GM23338 (cell line): ENCODE measurements around the gene LAPTM4A. TPM values are rescaled to one million over a fixed set of nuclear protein-coding genes. Genes with fewer than 3 reads are reported as not detected.

ENCODE experiments used
- ATAC-seq: fragments of 200-7000 bp; cut with Tn5 transposase; 3 replicates; pipeline ENCODE4 v1.9.1; 2020
- DNase-seq: peaks from one replicate; pipeline ENCODE4 v3.0.0-alpha.2; 2015; ENCODE audit warnings: low spot score
- H2AFZ ChIP-seq: fragments of 200-600 bp; sonication (generic); 2 replicates; pipeline ENCODE4 v1.8.0; 2016; ENCODE audit warnings: antibody characterized with exemption, mild to moderate bottlenecking, moderate library complexity
- H3F3A ChIP-seq: fragments of 200-600 bp; sonication (generic); replicated peaks from 2 replicates; pipeline ENCODE4 v1.8.0; 2017; ENCODE audit warnings: antibody characterized with exemption, mixed run types, low read depth
- H3K27ac ChIP-seq: fragments of 200-600 bp; sonication (generic); 2 replicates; pipeline ENCODE4 v1.6.1; 2016; ENCODE audit warnings: low read depth
- H3K27me3 ChIP-seq: fragments of 200-600 bp; sonication (generic); 2 replicates; pipeline ENCODE4 v1.8.0; 2016; ENCODE audit warnings: mild to moderate bottlenecking, mixed run types, moderate library complexity; ENCODE audit not compliant: insufficient read depth
- H3K36me3 ChIP-seq: fragments of 200-600 bp; sonication (generic); 2 replicates; pipeline ENCODE4 v1.8.0; 2016; ENCODE audit warnings: mild to moderate bottlenecking; ENCODE audit not compliant: insufficient read depth
- H3K4me1 ChIP-seq: fragments of 200-600 bp; sonication (generic); 2 replicates; pipeline ENCODE4 v1.8.0; 2016; ENCODE audit warnings: mild to moderate bottlenecking, moderate library complexity; ENCODE audit not compliant: insufficient read depth
- H3K4me2 ChIP-seq: fragments of 200-600 bp; sonication (generic); 2 replicates; pipeline ENCODE4 v1.7.1; 2017; ENCODE audit warnings: mixed run types
- H3K4me3 ChIP-seq: fragments of 200-600 bp; sonication (generic); 2 replicates; pipeline ENCODE4 v1.6.1; 2016; ENCODE audit warnings: mixed run types
- H3K79me2 ChIP-seq: fragments of 200-600 bp; sonication (generic); replicated peaks from 2 replicates; pipeline ENCODE4 v1.8.0; 2017; ENCODE audit warnings: mild to moderate bottlenecking; ENCODE audit not compliant: insufficient read depth
- H3K9me2 ChIP-seq: fragments of 200-600 bp; sonication (generic); 2 replicates; pipeline ENCODE4 v1.8.0; 2017; ENCODE audit not compliant: insufficient read depth
- H4K20me1 ChIP-seq: fragments of 200-600 bp; sonication (generic); replicated peaks from 2 replicates; pipeline ENCODE4 v1.8.0; 2017; ENCODE audit warnings: mild to moderate bottlenecking; ENCODE audit not compliant: insufficient read depth
- H3K27ac Mint-ChIP-seq: 2 replicates; pipeline ENCODE4 v1.8.0; 2020; ENCODE audit warnings: inconsistent platforms, mild to moderate bottlenecking, moderate library complexity, mixed read lengths
- H3K27me3 Mint-ChIP-seq: 3 replicates; pipeline ENCODE4 v1.8.0; 2022; ENCODE audit warnings: low read depth, mild to moderate bottlenecking, moderate library complexity, mixed read lengths, inconsistent platforms; ENCODE audit not compliant: insufficient read depth, poor library complexity
- H3K36me3 Mint-ChIP-seq: 3 replicates; pipeline ENCODE4 v1.8.0; 2021; ENCODE audit warnings: low read depth, mild to moderate bottlenecking, inconsistent platforms, moderate library complexity, mixed read lengths
- H3K4me1 Mint-ChIP-seq: 3 replicates; pipeline ENCODE4 v1.8.0; 2020; ENCODE audit warnings: mild to moderate bottlenecking, inconsistent platforms, mixed read lengths
- H3K4me3 Mint-ChIP-seq: 3 replicates; pipeline ENCODE4 v1.8.0; 2021; ENCODE audit warnings: moderate library complexity, mild to moderate bottlenecking, inconsistent platforms, mixed read lengths
- H3K9me3 Mint-ChIP-seq: 3 replicates; pipeline ENCODE4 v1.8.0; 2020; ENCODE audit warnings: moderate library complexity, mild to moderate bottlenecking, inconsistent platforms, mixed read lengths
- CREB1 ChIP-seq: fragments of 250-450 bp; sonication (Bioruptor Pico); IDR thresholded peaks from 2 replicates; pipeline ENCODE4 v1.5.0; 2020; ENCODE audit warnings: low read depth, mild to moderate bottlenecking, moderate library complexity
- EZH2phosphoT487 ChIP-seq: fragments of 200-600 bp; sonication (generic); IDR thresholded peaks from one replicate; pipeline ENCODE4 v1.8.1; 2018; ENCODE audit warnings: antibody characterized with exemption; ENCODE audit not compliant: unreplicated experiment
- JUNB ChIP-seq: IDR thresholded peaks from one replicate; pipeline ENCODE4 v1.6.1; 2016; ENCODE audit warnings: antibody characterized with exemption; ENCODE audit not compliant: unreplicated experiment
- NANOG ChIP-seq: IDR thresholded peaks from 2 replicates; pipeline ENCODE4 v1.6.1; 2016; ENCODE audit warnings: antibody characterized with exemption, borderline replicate concordance
- POLR2AphosphoS5 ChIP-seq: IDR thresholded peaks from 2 replicates; pipeline ENCODE4 v1.6.1; 2016; ENCODE audit warnings: antibody characterized with exemption, low read depth
- STAT1 ChIP-seq: IDR thresholded peaks from one replicate; pipeline ENCODE4 v1.6.1; 2016; ENCODE audit warnings: antibody characterized with exemption; ENCODE audit not compliant: unreplicated experiment
- ZNF331 ChIP-seq: fragments of 250-450 bp; sonication (Bioruptor Pico); IDR thresholded peaks from 2 replicates; pipeline ENCODE4 v1.5.0; 2020; ENCODE audit warnings: low read depth, mild to moderate bottlenecking, moderate library complexity
- ZNF462 ChIP-seq: fragments of 250-450 bp; sonication (Bioruptor Pico); IDR thresholded peaks from 2 replicates; pipeline ENCODE4 v1.5.0; 2020; ENCODE audit warnings: mild to moderate bottlenecking, moderate library complexity
- polyA plus RNA-seq: library from polyadenylated mRNA; unstranded; fragments of >200 nt; fragmentation: Nextera tagmentation; extraction: Ambion mirVana; gene quantifications from 2 replicates; pipeline ENCODE4 v1.2.1, GENCODE V29; 2016
- total RNA-seq: library from RNA; depleted of rRNA; stranded (reverse); fragments of >200 nt; shearing (Covaris generic); gene quantifications from 2 replicates; pipeline ENCODE4 v1.2.3, GENCODE V29; 2014
- TF ChIP-seq, protein P1 (sequence below), 2 experiments: fragments of 200-600 bp in 1 of 2; sonication (generic) in 1 of 2; conservative IDR thresholded peaks; 2 replicates each; pipeline versions ENCODE4 v1.5.1 to v1.6.1; 2016 to 2017; ENCODE audit warnings: antibody characterized with exemption in 2 of 2, low read depth in 2 of 2, mild to moderate bottlenecking in 2 of 2, moderate library complexity in 1 of 2
- TF ChIP-seq, protein P2 (sequence below): IDR thresholded peaks from 2 replicates; pipeline ENCODE4 v1.6.1; 2016; ENCODE audit warnings: antibody characterized with exemption

Gene LAPTM4A
- total and polyA plus RNA-seq, 2 experiments from 2014 or later: 123 to 214 TPM

DNA sequence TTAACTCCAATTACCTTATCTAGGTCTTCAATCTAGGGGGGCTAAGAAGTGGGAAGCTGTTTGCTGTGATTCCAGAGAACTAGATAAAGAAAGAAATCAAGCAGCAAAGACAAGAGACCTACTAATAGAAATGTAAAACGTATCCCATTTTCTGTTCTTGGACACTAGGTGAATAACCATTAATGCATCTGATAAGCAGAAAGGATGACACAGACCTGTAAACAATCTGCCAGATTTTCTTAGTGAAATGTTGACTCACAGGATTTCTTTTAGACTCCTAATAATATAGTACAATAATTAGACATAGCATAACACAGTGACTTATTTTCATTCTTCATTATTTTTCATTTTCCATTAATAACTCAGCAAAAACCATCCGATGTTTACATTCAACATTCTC, 62.8 kb downstream of the LAPTM4A start:
- Mint-ChIP-seq H3K4me3 (peak overlapping the region; percentile 94), H3K27me3 (peaks cover 7% of the 10 kb centered on the region), H3K9me3 (no peaks in the 10 kb centered on the region), H3K36me3 (peaks cover 21% of the 10 kb centered on the region), H3K27ac (no peak overlapping the region), H3K4me1 (peaks cover 22% of the 10 kb centered on the region)
- Histone ChIP-seq H3K4me3 (peak overlapping the region; percentile 88), H2AFZ (no peak overlapping the region), H3K9me2 (no peaks in the 10 kb centered on the region), H4K20me1 (no peaks in the 10 kb centered on the region), H3K79me2 (peaks cover 49% of the 10 kb centered on the region), H3K4me2 (peak overlapping the region; percentile 83), H3K4me1 (peaks cover 18% of the 10 kb centered on the region), H3K27ac (no peak overlapping the region), H3F3A (peaks cover 7% of the 10 kb centered on the region), H3K27me3 (no peaks in the 10 kb centered on the region), H3K36me3 (0 out of 2 replicates have a peak, but pooled peaks cover 4% of the 10 kb centered on the region)
- no peak for ATAC-seq
- no peak for TF ChIP-seq POLR2AphosphoS5
- DNase-seq: no peak

GRCh38 chr2:19987936-19988335, 63.5 kb downstream of the LAPTM4A start:
- Histone ChIP-seq H2AFZ (no peak overlapping the region), H3K4me3 (peak overlapping the region; percentile 88), H3K9me2 (no peaks in the 10 kb centered on the region), H3K4me2 (peak overlapping the region; percentile 83), H3K36me3 (0 out of 2 replicates have a peak, but pooled peaks cover 4% of the 10 kb centered on the region), H3K27ac (no peak overlapping the region), H3K79me2 (peaks cover 55% of the 10 kb centered on the region), H3F3A (peaks cover 7% of the 10 kb centered on the region), H3K27me3 (no peaks in the 10 kb centered on the region), H4K20me1 (no peaks in the 10 kb centered on the region), H3K4me1 (peaks cover 18% of the 10 kb centered on the region)
- peak overlapping the region; percentile 94 for H3K4me3 Mint-ChIP-seq
- H3K9me3 Mint-ChIP-seq: no peaks in the 10 kb centered on the region
- DNase-seq (no peak), ATAC-seq (no peak)
- H3K27ac Mint-ChIP-seq: no peak overlapping the region
- peaks cover 21% of the 10 kb centered on the region for H3K36me3 Mint-ChIP-seq
- H3K4me1 Mint-ChIP-seq: peaks cover 22% of the 10 kb centered on the region
- peaks cover 7% of the 10 kb centered on the region for H3K27me3 Mint-ChIP-seq
- TF ChIP-seq, protein P1, sequence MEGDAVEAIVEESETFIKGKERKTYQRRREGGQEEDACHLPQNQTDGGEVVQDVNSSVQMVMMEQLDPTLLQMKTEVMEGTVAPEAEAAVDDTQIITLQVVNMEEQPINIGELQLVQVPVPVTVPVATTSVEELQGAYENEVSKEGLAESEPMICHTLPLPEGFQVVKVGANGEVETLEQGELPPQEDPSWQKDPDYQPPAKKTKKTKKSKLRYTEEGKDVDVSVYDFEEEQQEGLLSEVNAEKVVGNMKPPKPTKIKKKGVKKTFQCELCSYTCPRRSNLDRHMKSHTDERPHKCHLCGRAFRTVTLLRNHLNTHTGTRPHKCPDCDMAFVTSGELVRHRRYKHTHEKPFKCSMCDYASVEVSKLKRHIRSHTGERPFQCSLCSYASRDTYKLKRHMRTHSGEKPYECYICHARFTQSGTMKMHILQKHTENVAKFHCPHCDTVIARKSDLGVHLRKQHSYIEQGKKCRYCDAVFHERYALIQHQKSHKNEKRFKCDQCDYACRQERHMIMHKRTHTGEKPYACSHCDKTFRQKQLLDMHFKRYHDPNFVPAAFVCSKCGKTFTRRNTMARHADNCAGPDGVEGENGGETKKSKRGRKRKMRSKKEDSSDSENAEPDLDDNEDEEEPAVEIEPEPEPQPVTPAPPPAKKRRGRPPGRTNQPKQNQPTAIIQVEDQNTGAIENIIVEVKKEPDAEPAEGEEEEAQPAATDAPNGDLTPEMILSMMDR (conservative IDR thresholded peaks at IDR 0.05; ENCODE audit: low read depth in 2 of 2): no peak
- TF ChIP-seq, protein P2, sequence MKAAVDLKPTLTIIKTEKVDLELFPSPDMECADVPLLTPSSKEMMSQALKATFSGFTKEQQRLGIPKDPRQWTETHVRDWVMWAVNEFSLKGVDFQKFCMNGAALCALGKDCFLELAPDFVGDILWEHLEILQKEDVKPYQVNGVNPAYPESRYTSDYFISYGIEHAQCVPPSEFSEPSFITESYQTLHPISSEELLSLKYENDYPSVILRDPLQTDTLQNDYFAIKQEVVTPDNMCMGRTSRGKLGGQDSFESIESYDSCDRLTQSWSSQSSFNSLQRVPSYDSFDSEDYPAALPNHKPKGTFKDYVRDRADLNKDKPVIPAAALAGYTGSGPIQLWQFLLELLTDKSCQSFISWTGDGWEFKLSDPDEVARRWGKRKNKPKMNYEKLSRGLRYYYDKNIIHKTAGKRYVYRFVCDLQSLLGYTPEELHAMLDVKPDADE: no peak
- no peak for TF ChIP-seq ZNF462 (CRISPR knock-in tag)
- TF ChIP-seq EZH2phosphoT487: no peak
- no peak for TF ChIP-seq POLR2AphosphoS5
- TF ChIP-seq CREB1: no peak
- no peak for TF ChIP-seq JUNB
- TF ChIP-seq STAT1: no peak
- TF ChIP-seq NANOG: no peak
- TF ChIP-seq ZNF331 (CRISPR knock-in tag): no peak
